ENCODE results near the gene BACE1. TPM values are rescaled to one million over a fixed set of nuclear protein-coding genes. Genes with fewer than 3 reads are reported as not detected.

The BACE1 gene
- total RNA-seq, 1 experiment from 2014 or later: 8.5 TPM

DNA sequence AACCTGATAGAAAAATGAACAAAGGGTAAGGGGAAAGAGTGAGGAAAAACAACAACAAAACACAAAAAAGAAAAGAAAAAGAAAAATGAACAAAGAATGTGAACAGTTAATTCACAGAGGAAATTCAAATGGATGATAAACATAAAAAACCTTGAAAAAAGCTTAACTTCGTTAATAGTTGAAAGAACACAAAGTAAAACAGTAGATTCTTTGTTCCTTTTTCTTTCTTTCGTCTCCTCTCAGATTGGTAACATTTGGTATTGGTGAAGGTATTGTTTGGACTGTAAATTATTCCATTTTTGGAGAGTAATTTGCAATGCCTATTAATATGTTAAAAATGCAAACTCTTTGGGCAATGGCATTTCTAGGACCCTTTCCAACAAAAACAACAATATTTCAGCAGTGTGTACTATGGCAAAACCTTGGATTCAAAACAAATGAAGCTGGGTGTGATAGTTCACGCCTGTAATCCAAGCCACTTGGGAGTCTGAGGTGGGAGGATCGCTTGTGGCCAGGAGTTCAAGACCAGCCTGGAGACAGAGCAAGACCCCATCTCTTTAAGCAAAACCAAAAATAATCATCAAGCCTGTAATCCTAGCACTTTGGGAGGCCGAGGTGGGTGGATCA lies 3.3 kb upstream of the BACE1 start (continued):
- TF ChIP-seq, protein P1, sequence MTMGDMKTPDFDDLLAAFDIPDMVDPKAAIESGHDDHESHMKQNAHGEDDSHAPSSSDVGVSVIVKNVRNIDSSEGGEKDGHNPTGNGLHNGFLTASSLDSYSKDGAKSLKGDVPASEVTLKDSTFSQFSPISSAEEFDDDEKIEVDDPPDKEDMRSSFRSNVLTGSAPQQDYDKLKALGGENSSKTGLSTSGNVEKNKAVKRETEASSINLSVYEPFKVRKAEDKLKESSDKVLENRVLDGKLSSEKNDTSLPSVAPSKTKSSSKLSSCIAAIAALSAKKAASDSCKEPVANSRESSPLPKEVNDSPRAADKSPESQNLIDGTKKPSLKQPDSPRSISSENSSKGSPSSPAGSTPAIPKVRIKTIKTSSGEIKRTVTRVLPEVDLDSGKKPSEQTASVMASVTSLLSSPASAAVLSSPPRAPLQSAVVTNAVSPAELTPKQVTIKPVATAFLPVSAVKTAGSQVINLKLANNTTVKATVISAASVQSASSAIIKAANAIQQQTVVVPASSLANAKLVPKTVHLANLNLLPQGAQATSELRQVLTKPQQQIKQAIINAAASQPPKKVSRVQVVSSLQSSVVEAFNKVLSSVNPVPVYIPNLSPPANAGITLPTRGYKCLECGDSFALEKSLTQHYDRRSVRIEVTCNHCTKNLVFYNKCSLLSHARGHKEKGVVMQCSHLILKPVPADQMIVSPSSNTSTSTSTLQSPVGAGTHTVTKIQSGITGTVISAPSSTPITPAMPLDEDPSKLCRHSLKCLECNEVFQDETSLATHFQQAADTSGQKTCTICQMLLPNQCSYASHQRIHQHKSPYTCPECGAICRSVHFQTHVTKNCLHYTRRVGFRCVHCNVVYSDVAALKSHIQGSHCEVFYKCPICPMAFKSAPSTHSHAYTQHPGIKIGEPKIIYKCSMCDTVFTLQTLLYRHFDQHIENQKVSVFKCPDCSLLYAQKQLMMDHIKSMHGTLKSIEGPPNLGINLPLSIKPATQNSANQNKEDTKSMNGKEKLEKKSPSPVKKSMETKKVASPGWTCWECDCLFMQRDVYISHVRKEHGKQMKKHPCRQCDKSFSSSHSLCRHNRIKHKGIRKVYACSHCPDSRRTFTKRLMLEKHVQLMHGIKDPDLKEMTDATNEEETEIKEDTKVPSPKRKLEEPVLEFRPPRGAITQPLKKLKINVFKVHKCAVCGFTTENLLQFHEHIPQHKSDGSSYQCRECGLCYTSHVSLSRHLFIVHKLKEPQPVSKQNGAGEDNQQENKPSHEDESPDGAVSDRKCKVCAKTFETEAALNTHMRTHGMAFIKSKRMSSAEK (CRISPR knock-in tag; IDR thresholded peaks at IDR 0.05; ENCODE audit: borderline replicate concordance): no peak
- TF ChIP-seq ZBTB21 (CRISPR knock-in tag; IDR thresholded peaks at IDR 0.05; ENCODE audit: borderline replicate concordance): no peak
- no peak for TF ChIP-seq ZMAT4 (CRISPR knock-in tag; IDR thresholded peaks at IDR 0.05)
- TF ChIP-seq CREM (CRISPR knock-in tag; IDR thresholded peaks at IDR 0.05): no peak
- TF ChIP-seq, protein P2, sequence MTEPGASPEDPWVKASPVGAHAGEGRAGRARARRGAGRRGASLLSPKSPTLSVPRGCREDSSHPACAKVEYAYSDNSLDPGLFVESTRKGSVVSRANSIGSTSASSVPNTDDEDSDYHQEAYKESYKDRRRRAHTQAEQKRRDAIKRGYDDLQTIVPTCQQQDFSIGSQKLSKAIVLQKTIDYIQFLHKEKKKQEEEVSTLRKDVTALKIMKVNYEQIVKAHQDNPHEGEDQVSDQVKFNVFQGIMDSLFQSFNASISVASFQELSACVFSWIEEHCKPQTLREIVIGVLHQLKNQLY (CRISPR knock-in tag; IDR thresholded peaks at IDR 0.05): no peak
- no peak for TF ChIP-seq PREB (CRISPR knock-in tag; IDR thresholded peaks at IDR 0.05; ENCODE audit: borderline replicate concordance)
- TF ChIP-seq FOXJ3 (CRISPR knock-in tag; IDR thresholded peaks at IDR 0.05; ENCODE audit: borderline replicate concordance): no peak
- TF ChIP-seq FOXK1 (CRISPR knock-in tag; IDR thresholded peaks at IDR 0.05): no peak
- no peak for TF ChIP-seq RELA (CRISPR knock-in tag; IDR thresholded peaks at IDR 0.05; ENCODE audit: borderline replicate concordance)
- no peak for TF ChIP-seq NR2C2 (CRISPR knock-in tag; IDR thresholded peaks at IDR 0.05)
- no peak for TF ChIP-seq SP1 (CRISPR knock-in tag; conservative IDR thresholded peaks at IDR 0.05)
- no peak for TF ChIP-seq ZBTB43 (CRISPR knock-in tag; IDR thresholded peaks at IDR 0.05)
- TF ChIP-seq ZNF396 (CRISPR knock-in tag; IDR thresholded peaks at IDR 0.05; ENCODE audit: borderline replicate concordance): no peak
- TF ChIP-seq, protein P3, sequence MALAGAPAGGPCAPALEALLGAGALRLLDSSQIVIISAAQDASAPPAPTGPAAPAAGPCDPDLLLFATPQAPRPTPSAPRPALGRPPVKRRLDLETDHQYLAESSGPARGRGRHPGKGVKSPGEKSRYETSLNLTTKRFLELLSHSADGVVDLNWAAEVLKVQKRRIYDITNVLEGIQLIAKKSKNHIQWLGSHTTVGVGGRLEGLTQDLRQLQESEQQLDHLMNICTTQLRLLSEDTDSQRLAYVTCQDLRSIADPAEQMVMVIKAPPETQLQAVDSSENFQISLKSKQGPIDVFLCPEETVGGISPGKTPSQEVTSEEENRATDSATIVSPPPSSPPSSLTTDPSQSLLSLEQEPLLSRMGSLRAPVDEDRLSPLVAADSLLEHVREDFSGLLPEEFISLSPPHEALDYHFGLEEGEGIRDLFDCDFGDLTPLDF (CRISPR knock-in tag; IDR thresholded peaks at IDR 0.05): no peak
- TF ChIP-seq RORB (CRISPR knock-in tag; IDR thresholded peaks at IDR 0.05): no peak

- H3K9me3 Mint-ChIP-seq: no peaks in the 10 kb centered on the region
- no peak for ATAC-seq
- H3K4me1 Mint-ChIP-seq: peaks cover 17% of the 10 kb centered on the region
- H3K36me3 Mint-ChIP-seq: no peaks in the 10 kb centered on the region
- no peak overlapping the region; the same call in 1 of the 2 replicates for H3K27ac Mint-ChIP-seq
- ChIA-PET CTCF (no interaction called here), POLR2A (interaction anchor here (0.6 to 1.4 kb wide), 3 partner anchors 9 to 657 kb away, joined by 3 to 5 read pairs (median 5); partner anchors contain the start of gene CEP164)
- peaks cover 2% of the 10 kb centered on the region for H3K27me3 Mint-ChIP-seq (ENCODE audit: low read depth)
- DNase-seq (ENCODE audit: low spot score): no peak
- no peak overlapping the region for H3K4me3 Mint-ChIP-seq
- TF ChIP-seq NFYB (CRISPR knock-in tag; conservative IDR thresholded peaks at IDR 0.05; ENCODE audit: low read depth) (no peak), EMX1 (CRISPR knock-in tag; IDR thresholded peaks at IDR 0.05) (no peak), ZNF512 (CRISPR knock-in tag; IDR thresholded peaks at IDR 0.05; ENCODE audit: borderline replicate concordance) (no peak), SMAD3 (CRISPR knock-in tag; IDR thresholded peaks at IDR 0.05; ENCODE audit: borderline replicate concordance) (no peak), ZMAT4 (CRISPR knock-in tag; IDR thresholded peaks at IDR 0.05) (no peak), ZNF263 (CRISPR knock-in tag; IDR thresholded peaks at IDR 0.05; ENCODE audit: low read depth) (no peak), ETV6 (CRISPR knock-in tag; IDR thresholded peaks at IDR 0.05) (no peak)
- TF ChIP-seq, protein P2 (CRISPR knock-in tag; IDR thresholded peaks at IDR 0.05): no peak
- TF ChIP-seq, protein P4, sequence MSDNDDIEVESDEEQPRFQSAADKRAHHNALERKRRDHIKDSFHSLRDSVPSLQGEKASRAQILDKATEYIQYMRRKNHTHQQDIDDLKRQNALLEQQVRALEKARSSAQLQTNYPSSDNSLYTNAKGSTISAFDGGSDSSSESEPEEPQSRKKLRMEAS (CRISPR knock-in tag; IDR thresholded peaks at IDR 0.05): no peak
Measured at GRCh38 chr11:117318738-117319137, 2.7 kb upstream of the BACE1 start.

Measured in WTC11 (cell line).